CD4-positive, CD25-positive, alpha-beta regulatory T cell (primary cell): Measurements from ENCODE around the gene NUP153. TPM values are rescaled to one million over a fixed set of nuclear protein-coding genes. Genes with fewer than 3 reads are reported as not detected.

Source experiments
- ATAC-seq, 2 donors: fragments of 150-1000 bp; cut with Tn5 transposase; one replicate each; pipeline ENCODE4 v1.10.0; 2021; ENCODE audit warnings: low read depth in 2 of 2, moderate number of reproducible peaks in 2 of 2, moderate library complexity in 1 of 2
- DNase-seq, 3 donors: peaks; one replicate each; pipeline versions ENCODE4 v3.0.0 to v3.0.0-alpha.2; 2012 to 2022; ENCODE audit warnings: mixed read lengths in 1 of 3
- H3K27ac ChIP-seq: one replicate; pipeline ENCODE4 v1.7.0; 2013; ENCODE audit warnings: mild to moderate bottlenecking, low read length; ENCODE audit not compliant: insufficient read depth, poor library complexity, severe bottlenecking
- H3K27me3 ChIP-seq: one replicate; pipeline ENCODE4 v1.7.0; 2013; ENCODE audit warnings: low read length; ENCODE audit not compliant: control insufficient read depth, insufficient read depth
- H3K36me3 ChIP-seq: one replicate; pipeline ENCODE4 v1.7.0; 2013; ENCODE audit warnings: mild to moderate bottlenecking, low read length, moderate library complexity; ENCODE audit not compliant: control insufficient read depth, insufficient read depth
- H3K4me1 ChIP-seq: 2 replicates; pipeline ENCODE4 v1.7.0; 2013; ENCODE audit warnings: mild to moderate bottlenecking, low read length; ENCODE audit not compliant: insufficient read depth, control insufficient read depth, poor library complexity, severe bottlenecking
- H3K4me3 ChIP-seq: one replicate; pipeline ENCODE4 v1.7.0; 2013; ENCODE audit warnings: low read depth, mild to moderate bottlenecking, low read length, moderate library complexity
- H3K9me3 ChIP-seq, 2 experiments: 1 replicate in 1 of 2; 2 replicates in 1 of 2; pipeline ENCODE4 v1.7.0; 2013; ENCODE audit warnings: low read length in 2 of 2, mild to moderate bottlenecking in 1 of 2, moderate library complexity in 1 of 2; ENCODE audit not compliant: control insufficient read depth in 2 of 2
- H3K27ac Mint-ChIP-seq, 3 donors: one replicate each; pipeline ENCODE4 v1.8.0; 2020 to 2022; ENCODE audit warnings: mild to moderate bottlenecking in 3 of 3, mixed read lengths in 3 of 3, moderate library complexity in 2 of 3
- H3K27me3 Mint-ChIP-seq: one replicate; pipeline ENCODE4 v1.8.0; 2022; ENCODE audit warnings: mild to moderate bottlenecking, mixed read lengths
- H3K36me3 Mint-ChIP-seq: one replicate; pipeline ENCODE4 v1.8.0; 2020; ENCODE audit warnings: mixed read lengths
- H3K4me1 Mint-ChIP-seq, 4 donors: one replicate each; pipeline ENCODE4 v1.8.0; 2020 to 2022; ENCODE audit warnings: mixed read lengths in 4 of 4, mild to moderate bottlenecking in 1 of 4
- H3K4me3 Mint-ChIP-seq, 4 donors: one replicate each; pipeline ENCODE4 v1.8.0; 2020 to 2022; ENCODE audit warnings: mild to moderate bottlenecking in 4 of 4, mixed read lengths in 4 of 4, moderate library complexity in 3 of 4
- H3K9me3 Mint-ChIP-seq, 7 donors: one replicate each; pipeline ENCODE4 v1.8.0; 2020 to 2022; ENCODE audit warnings: mixed read lengths in 7 of 7, mild to moderate bottlenecking in 3 of 7, moderate library complexity in 2 of 7
- polyA plus RNA-seq, 4 donors: library from polyadenylated mRNA; unstranded; fragments of 300-500 nt; fragmentation: Illumina TruSeq; gene quantifications; one replicate each; pipeline ENCODE4 v1.2.3, GENCODE V29; 2021
- total RNA-seq: library from RNA; stranded (reverse); gene quantifications from one replicate; pipeline ENCODE4 v1.2.3, GENCODE V29; 2022

NUP153 gene
- total and polyA plus RNA-seq, 5 donors from 2014 or later, result 4.2 to 64.5 (median 4.5) TPM

DNA sequence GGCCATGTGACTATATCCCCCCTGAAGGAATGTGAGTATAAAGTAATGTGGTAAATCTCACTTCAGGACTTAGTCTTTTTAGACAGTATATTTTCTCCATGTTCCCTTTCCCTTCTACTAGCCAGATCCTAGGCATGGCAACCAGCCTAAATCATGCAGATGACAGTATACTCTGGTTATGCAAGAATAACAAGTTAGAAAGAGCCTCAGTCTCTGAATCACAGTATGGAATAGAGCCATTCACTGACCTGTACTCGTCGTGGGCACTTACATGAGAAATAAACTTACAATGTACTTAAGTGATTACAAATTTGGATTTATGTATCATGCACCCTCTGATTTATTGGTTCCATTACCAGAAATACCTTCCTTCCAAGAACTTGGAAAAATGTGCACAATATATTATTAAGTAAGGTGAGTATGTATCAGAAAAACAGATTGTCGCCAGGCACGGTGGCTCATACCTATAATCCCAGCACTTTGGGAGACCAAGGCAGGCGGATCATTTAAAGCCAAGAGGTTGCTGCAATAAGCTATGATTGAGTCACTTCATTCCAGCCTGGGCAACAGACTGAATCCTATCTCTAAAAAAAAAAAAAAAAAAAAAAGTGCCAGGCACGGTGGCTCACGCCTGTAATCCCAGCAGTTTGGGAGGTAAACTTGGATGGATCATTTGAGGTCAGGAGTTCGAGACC lies 131.7 kb downstream of the NUP153 start:
- Histone ChIP-seq H3K4me3 (no peak overlapping the region), H3K4me1 (no peaks in the 10 kb centered on the region), H3K36me3 (no peaks in the 10 kb centered on the region), H3K27ac (no peak overlapping the region), H3K9me3 (peaks cover 6 to 10% of the 10 kb centered on the region in 2 experiments), H3K27me3 (peaks cover 9% of the 10 kb centered on the region)
- DNase-seq (no peak), ATAC-seq (no peak)
- H3K27me3 Mint-ChIP-seq, result peaks cover 24% of the 10 kb centered on the region
- peak overlapping the region in 1 of 4 donors; percentile 11 for H3K4me3 Mint-ChIP-seq
- no peak overlapping the region for H3K27ac Mint-ChIP-seq
- H3K4me1 Mint-ChIP-seq, result no peaks in the 10 kb centered on the region
- H3K36me3 Mint-ChIP-seq, result no peaks in the 10 kb centered on the region
- peaks cover 0 to 13% (median 5%) of the 10 kb centered on the region in 7 donors for H3K9me3 Mint-ChIP-seq

DNA sequence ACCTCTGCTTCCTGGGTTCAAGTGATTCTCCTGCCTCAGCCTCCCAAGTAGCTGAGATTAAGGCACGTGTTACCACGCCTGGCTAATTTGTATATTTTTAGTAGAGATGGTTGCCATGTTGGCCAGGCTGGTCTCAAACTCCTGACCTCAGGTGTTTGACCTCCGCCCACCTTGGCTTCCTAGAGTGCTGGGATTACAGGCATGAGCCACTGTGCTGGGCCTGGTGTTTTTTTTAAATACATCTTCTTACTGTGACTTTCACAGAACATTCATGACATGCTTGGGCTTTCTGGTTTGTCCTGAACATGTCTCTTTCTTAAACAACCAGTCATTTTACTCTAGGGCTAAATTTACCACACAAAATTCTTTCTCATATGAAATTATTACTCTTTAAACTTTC lies 141.3 kb downstream of the NUP153 start:
- H3K4me1 ChIP-seq, result no peaks in the 10 kb centered on the region
- H3K36me3 ChIP-seq, result no peaks in the 10 kb centered on the region
- no peaks in the 10 kb centered on the region for H3K27me3 ChIP-seq
- Mint-ChIP-seq H3K27ac (no peak overlapping the region), H3K4me3 (no peak overlapping the region), H3K9me3 (peaks cover 0 to 24% (median 7%) of the 10 kb centered on the region in 7 donors), H3K36me3 (no peaks in the 10 kb centered on the region), H3K27me3 (peaks cover 23% of the 10 kb centered on the region), H3K4me1 (no peaks in the 10 kb centered on the region)
- H3K27ac ChIP-seq, result no peak overlapping the region
- DNase-seq (no peak), ATAC-seq (no peak)
- no peak overlapping the region for H3K4me3 ChIP-seq
- peaks cover 0 to 12% of the 10 kb centered on the region in 2 experiments for H3K9me3 ChIP-seq

Other genes starting within 250 kb of the NUP153 start
- 17.0 TPM for gene FAM8A1, start 106.6 kb downstream of the NUP153 start, total RNA-seq
- gene FAM8A1, start 106.6 kb downstream of the NUP153 start, polyA plus RNA-seq, result 1 to 10 TPM; 3.0 to 5.6 (median 3.8) TPM